Tongue (tissue), 2 donors: ENCODE measurements around the gene SEPTIN1. TPM values are rescaled to one million over a fixed set of nuclear protein-coding genes. Genes with fewer than 3 reads are reported as not detected.

Experiments
- DNase-seq: peaks from one replicate; pipeline ENCODE4 v3.0.0-alpha.2; 2015
- total RNA-seq: library from RNA; depleted of rRNA; stranded (reverse); fragments of >200 nt; gene quantifications from one replicate; pipeline ENCODE4 v1.2.3, GENCODE V29; 2014

The SEPTIN1 gene
- not detected for total RNA-seq

DNA sequence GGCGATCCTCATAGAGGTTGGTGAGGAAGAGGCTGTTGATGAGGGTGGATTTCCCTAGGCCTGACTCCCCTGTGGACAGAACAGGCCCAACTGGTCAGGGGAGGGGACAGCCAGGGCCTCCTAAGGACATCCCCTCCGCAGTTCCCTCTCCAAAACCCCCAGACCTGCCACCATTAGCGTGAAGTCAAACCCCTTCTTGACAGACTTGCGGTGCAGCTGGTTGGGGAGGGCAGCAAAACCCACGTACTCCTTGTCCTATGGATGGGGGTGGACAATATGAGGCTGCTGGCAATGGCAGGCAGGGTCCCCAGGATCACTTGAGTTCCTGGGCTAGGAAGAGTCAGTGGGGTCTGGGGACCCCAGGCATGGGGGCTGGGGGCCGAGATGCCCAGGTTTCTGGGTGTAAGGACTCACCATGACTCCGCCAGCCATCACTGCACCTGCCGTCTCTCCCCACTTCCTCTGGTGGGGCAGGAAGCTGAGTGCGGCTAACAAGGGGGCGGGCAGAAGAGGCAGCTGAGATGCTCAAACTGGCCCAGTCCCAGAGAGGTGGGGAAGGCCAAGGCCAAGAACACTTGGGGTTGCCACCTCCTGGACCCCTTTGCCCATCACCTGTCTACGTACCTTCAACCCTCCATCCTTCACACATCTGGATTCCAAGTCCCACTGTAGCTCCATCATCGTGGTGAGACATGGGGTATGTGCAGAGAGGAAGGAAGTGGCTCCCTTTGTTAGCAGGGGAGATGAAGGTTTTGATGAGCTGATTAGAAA is at the start of gene SEPTIN1:
Gene SEPTIN1 (minus strand): TSS at position 451 of the 771 bp plus-strand sequence. CDS start 19 bp downstream, at position 432.
- no peak for DNase-seq

GRCh38 chr16:30430428-30430970 is 48.1 kb upstream of the SEPTIN1 start:
- no peak for DNase-seq

- DNase-seq = peak; percentile 99
Measured at GRCh38 chr16:30429678-30430427, 47.5 kb upstream of the SEPTIN1 start, which contains the start of gene DCTPP1. DCTPP1 (minus strand) TSS chr16:30430030; CDS start chr16:30429980, 50 bp downstream.

DNA sequence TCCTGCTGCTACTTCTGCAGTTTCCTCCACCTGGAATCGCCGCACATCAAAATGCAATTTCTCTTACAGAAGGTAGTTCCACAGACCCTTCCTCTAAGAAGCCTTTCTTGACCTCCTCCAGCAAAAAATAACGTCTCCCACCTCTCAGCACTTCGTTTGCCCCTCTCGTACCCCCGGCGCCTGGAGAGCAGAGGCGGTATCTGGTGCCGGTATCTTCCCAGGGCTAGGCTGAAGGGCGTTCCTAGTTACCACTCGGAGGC is 47.0 kb upstream of the SEPTIN1 start:
- DNase-seq = no peak

DNA sequence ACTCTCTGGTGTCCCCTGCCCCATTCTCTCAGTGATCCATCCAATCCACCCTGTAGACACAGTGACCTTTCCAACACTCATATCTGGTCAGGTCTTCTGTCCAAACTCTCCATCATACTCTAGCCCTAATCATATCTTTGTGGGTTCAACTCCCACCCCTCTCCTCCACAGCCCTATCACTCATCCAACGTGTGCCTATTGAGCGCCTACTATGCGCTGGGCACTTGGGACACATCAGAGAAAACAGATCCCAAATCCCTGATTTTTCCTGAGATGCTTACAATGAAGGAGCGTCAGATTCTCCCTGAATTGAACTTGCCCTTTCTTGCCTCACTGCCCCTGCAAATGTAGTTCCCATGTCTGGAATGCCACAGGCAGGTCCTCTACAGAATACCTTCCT is 45.7 kb upstream of the SEPTIN1 start:
- DNase-seq = no peak

GRCh38 chr16:30421010-30421409 is 38.6 kb upstream of the SEPTIN1 start:
- DNase-seq = no peak

GRCh38 chr16:30418350-30419181 is 36.2 kb upstream of the SEPTIN1 start:
- DNase-seq = no peak

GRCh38 chr16:30417529-30418349 is 35.4 kb upstream of the SEPTIN1 start:
- peak; percentile 95 for DNase-seq

GRCh38 chr16:30416624-30417528 is 34.5 kb upstream of the SEPTIN1 start:
- peak; percentile 18 for DNase-seq

DNA sequence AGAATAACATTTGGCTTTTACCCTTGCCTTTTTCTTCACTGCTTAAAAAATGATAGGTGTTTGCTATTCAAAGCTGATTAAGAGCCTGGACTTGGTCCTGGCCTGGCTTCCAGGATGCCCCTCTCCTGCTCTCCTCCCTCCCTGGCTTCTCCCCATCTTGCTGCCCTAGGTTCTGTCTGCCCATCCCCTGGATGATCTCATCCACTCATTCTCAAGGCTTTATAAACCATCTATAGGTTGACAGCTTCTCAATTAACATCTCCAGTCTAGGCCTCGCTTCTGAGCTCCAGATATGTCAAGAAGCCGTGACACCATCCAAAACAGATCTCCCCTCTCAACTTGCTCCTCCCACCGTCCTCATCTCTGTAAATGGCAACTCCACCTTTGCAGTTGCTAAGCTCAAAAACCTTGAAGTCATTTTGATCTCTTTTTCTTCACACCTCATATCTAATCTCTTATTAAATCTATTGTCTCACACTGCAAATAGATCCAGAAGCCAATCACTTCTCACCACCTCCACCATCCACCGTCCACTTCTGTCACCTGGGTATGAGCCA is 33.8 kb upstream of the SEPTIN1 start:
- DNase-seq = no peak

DNA sequence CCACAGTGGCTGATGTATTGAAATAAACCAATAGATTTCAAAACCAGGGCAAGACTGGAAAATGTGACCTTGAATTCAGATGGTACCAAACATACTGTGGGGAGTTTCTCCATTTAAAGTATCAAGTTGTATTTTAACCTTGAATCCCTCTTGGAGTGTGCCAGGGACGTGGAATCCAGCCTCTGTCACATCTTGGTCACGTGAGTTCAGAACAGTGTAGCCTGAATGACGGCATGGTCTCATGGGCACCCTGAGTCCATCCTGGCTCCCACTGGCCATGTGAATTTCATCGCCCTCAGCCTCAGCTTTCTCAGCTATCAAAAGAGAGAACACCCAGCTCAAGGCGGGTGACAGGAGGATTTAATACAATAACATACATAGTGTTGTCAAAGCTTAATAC is 31.8 kb upstream of the SEPTIN1 start:
- no peak for DNase-seq

DNA sequence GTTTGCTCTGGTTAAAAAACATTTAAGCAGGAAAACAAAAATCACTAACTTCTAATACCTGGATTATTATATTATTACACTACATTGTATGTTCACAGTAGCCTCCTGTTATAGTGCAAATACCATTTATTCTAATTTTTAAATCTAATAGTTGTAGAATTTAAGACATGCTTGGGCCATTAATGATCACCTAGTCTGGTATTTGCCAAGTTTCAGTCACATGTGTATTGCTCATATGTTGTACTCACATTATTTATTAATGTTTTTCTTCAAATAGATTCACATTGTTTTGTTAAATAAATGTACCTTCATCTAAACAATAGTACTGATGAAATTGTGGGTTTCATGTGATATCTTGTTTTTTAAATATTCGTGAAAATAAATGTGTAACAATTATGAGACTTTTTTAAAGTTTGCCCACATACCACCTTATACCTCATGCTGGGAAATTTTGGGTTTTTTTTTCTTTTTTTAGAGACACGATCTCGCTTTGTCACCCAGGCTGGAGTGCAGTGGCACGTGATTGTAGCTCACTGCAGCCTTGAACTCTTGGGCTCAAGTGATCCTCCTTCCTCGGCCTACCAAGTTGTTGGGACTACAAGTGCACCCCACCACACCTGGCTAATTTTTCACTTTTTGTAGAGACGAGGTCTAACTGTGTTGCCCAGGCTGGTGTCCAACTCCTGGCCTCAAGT is 30.9 kb upstream of the SEPTIN1 start:
- DNase-seq = no peak

GRCh38 chr16:30409125-30410060 is 27.0 kb upstream of the SEPTIN1 start:
- DNase-seq = peak; percentile 96

GRCh38 chr16:30407804-30408534 is 25.6 kb upstream of the SEPTIN1 start:
- no peak for DNase-seq

- peak; percentile 95 for DNase-seq
Measured at GRCh38 chr16:30407102-30407803, 24.9 kb upstream of the SEPTIN1 start, which contains the start of gene ZNF771. ZNF771 (plus strand) TSS chr16:30407606; CDS start chr16:30408054, 448 bp downstream.

DNA sequence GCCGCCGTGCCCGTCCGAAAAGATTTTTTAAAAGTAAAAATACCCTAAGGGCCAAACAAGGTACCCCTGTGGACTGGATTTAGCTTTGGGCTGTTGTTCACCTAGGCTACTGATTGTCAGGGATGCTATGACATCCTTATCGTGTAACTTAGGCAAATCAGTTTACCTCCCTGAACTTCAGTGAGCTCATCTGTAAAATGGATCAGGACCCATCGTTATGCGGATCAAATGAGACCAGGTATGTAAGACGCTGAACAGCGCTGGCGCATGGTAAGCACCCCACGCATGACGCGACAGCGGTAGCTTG is 24.4 kb upstream of the SEPTIN1 start:
- DNase-seq = no peak
